ENCODE data around the gene SLC46A2. TPM values are rescaled to one million over a fixed set of nuclear protein-coding genes. Genes with fewer than 3 reads are reported as not detected.

SLC46A2 gene
- total RNA-seq, 1 experiment from 2014 or later: not detected

GRCh38 chr9:112854657-112855056 is 36.0 kb downstream of the SLC46A2 start:
- no TSS peak for BruUV-seq (replicated peaks)
- DNase-seq (ENCODE audit: low read depth, low spot score): no peak
- no peak overlapping the region for H3K9ac ChIP-seq (ENCODE audit: low read length)
- no peaks in the 10 kb centered on the region for H3K27me3 ChIP-seq (ENCODE audit: insufficient read depth, low read length)
- no peak overlapping the region for H2AFZ ChIP-seq (ENCODE audit: low read depth, low read length, poor library complexity, severe bottlenecking)
- intact Hi-C loops (cut with micrococcal nuclease): no loop called here
- no peaks in the 10 kb centered on the region for H4K20me1 ChIP-seq (ENCODE audit: insufficient read depth)
- no peak overlapping the region for H3K27ac ChIP-seq (ENCODE audit: low read depth, low read length)
- no peaks in the 10 kb centered on the region for H3K79me2 ChIP-seq (ENCODE audit: insufficient read depth, low read length)
- H3K9me2 ChIP-seq (ENCODE audit: insufficient read depth): no peaks in the 10 kb centered on the region
- ChIA-PET POLR2A (no interaction called here), RAD21 (ENCODE audit: low non-redundant PET in 1 of 2, low total read pairs in 2 of 2, uncharacterized antibody in 2 of 2, unreplicated experiment in 2 of 2) (no interaction called here), CTCF (no interaction called here)
- H3K9me3 ChIP-seq (ENCODE audit: control insufficient read depth in 1 of 2, insufficient read depth in 1 of 2, low read depth in 1 of 2, low read length in 2 of 2): no peaks in the 10 kb centered on the region
- H3K4me2 ChIP-seq (ENCODE audit: low read length): no peak overlapping the region
- TF ChIP-seq EGR1 (IDR thresholded peaks at IDR 0.05; ENCODE audit: low read depth): no peak
- no peak for TF ChIP-seq FOSL1 (IDR thresholded peaks at IDR 0.05; ENCODE audit: low read depth)
- TF ChIP-seq ZNF274 (IDR thresholded peaks at IDR 0.05; ENCODE audit: low read depth, low read length): no peak
- TF ChIP-seq MAX (IDR thresholded peaks at IDR 0.05): no peak
- no peak for TF ChIP-seq TCF7L2 (IDR thresholded peaks at IDR 0.05; ENCODE audit: borderline replicate concordance, extremely low read depth, insufficient read depth, insufficient read length)
- TF ChIP-seq ZFX (IDR thresholded peaks at IDR 0.05): no peak
- no peak for TF ChIP-seq CTCF (IDR thresholded peaks at IDR 0.05 in 2 of 3, conservative IDR thresholded peaks at IDR 0.05 in 1 of 3; ENCODE audit: borderline replicate concordance in 1 of 3, insufficient read depth in 1 of 3, low read depth in 2 of 3, low read length in 2 of 3)
- TF ChIP-seq, protein P1, sequence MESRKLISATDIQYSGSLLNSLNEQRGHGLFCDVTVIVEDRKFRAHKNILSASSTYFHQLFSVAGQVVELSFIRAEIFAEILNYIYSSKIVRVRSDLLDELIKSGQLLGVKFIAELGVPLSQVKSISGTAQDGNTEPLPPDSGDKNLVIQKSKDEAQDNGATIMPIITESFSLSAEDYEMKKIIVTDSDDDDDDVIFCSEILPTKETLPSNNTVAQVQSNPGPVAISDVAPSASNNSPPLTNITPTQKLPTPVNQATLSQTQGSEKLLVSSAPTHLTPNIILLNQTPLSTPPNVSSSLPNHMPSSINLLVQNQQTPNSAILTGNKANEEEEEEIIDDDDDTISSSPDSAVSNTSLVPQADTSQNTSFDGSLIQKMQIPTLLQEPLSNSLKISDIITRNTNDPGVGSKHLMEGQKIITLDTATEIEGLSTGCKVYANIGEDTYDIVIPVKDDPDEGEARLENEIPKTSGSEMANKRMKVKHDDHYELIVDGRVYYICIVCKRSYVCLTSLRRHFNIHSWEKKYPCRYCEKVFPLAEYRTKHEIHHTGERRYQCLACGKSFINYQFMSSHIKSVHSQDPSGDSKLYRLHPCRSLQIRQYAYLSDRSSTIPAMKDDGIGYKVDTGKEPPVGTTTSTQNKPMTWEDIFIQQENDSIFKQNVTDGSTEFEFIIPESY (IDR thresholded peaks at IDR 0.05; ENCODE audit: extremely low read depth, insufficient replicate concordance, low read length): no peak
- no peak for TF ChIP-seq SIN3A (IDR thresholded peaks at IDR 0.05; ENCODE audit: low read depth)
- no peak for TF ChIP-seq POLR2AphosphoS5 (IDR thresholded peaks at IDR 0.05; ENCODE audit: low read depth, low read length)
- TF ChIP-seq YY1 (IDR thresholded peaks at IDR 0.05; ENCODE audit: extremely low read depth, insufficient replicate concordance, low read depth, low read length): no peak
- no peaks in the 10 kb centered on the region for H3K36me3 ChIP-seq (ENCODE audit: control insufficient read depth in 1 of 2, insufficient read depth in 2 of 2, low read length in 2 of 2)
- ATAC-seq: no peak
- H3K4me3 ChIP-seq (replicated peaks in 1 of 2; ENCODE audit: low read depth in 1 of 2, low read length in 2 of 2): no peak overlapping the region
- no peaks in the 10 kb centered on the region for H3K4me1 ChIP-seq (ENCODE audit: control insufficient read depth in 1 of 2, insufficient read depth in 2 of 2, low read length in 2 of 2)

Data from HCT116 (cell line).